CMK (cell line): ENCODE measurements around the gene TBCEL.
"Not testable (repeated sequence)": the region's sequence is repeated elsewhere in the genome, so short reads cannot be mapped to it uniquely, and the experiment has no call there.

Experiments used
- DNase-seq: peaks from one replicate; pipeline ENCODE4 v3.0.0-alpha.2; 2010; ENCODE audit warnings: low read depth

TBCEL gene

DNA sequence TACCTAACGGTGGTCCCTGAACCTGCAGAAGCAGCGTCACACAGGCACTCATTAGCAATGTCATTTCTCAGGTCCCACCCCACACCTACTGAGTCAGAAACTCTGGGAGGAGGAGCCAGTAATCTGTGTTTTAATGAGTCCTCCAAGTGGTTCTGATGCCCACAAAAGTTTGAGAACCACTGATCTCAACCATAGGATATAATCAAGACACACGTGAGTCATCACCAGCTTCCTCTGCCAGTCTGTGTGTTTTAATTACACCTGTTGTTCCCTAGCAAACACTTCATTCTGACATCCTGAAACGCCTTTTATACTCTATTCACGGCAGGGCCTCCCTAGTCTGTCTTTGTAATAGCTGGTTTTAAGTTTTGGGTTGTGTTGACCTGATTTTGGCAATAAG, 82.9 kb downstream of the TBCEL start:
- DNase-seq = no peak

- DNase-seq = no peak
Observed at GRCh38 chr11:121108413-121108812, 84.5 kb downstream of the TBCEL start.

GRCh38 chr11:121109471-121109870, 85.6 kb downstream of the TBCEL start:
- no peak for DNase-seq

DNA sequence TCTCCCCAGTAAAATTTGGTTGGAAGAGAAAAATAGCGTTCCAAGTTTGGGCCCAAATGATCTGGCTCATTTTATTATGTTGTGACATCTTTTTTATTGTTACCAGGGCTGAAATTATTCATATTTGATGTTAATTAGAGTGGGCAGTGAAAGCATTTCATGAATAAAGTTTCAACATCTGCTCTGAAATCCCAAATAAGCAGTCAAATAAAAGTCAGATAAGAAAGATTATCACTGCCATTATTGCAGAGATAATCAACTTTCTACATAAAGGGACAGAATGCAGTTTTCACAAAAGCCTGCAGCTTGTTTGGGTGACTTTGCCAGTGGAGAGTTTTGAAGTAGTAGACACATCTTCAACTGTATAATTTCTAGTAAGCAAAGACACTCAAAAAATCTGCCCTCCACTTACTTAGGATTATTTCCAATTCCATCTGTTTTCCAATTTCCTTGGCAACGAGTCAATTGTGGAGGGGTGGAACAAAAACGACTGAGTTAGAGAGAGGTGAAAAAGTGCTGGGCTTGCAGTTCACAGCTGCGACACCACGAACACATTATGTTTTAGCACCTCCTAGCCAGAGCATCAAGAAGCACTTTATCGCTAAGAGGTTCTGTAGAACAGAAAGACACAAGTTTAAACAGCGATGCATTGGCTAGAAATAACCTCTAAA, 86.1 kb downstream of the TBCEL start:
- no peak for DNase-seq

GRCh38 chr11:121110871-121111724, 87.2 kb downstream of the TBCEL start:
- DNase-seq = no peak

DNA sequence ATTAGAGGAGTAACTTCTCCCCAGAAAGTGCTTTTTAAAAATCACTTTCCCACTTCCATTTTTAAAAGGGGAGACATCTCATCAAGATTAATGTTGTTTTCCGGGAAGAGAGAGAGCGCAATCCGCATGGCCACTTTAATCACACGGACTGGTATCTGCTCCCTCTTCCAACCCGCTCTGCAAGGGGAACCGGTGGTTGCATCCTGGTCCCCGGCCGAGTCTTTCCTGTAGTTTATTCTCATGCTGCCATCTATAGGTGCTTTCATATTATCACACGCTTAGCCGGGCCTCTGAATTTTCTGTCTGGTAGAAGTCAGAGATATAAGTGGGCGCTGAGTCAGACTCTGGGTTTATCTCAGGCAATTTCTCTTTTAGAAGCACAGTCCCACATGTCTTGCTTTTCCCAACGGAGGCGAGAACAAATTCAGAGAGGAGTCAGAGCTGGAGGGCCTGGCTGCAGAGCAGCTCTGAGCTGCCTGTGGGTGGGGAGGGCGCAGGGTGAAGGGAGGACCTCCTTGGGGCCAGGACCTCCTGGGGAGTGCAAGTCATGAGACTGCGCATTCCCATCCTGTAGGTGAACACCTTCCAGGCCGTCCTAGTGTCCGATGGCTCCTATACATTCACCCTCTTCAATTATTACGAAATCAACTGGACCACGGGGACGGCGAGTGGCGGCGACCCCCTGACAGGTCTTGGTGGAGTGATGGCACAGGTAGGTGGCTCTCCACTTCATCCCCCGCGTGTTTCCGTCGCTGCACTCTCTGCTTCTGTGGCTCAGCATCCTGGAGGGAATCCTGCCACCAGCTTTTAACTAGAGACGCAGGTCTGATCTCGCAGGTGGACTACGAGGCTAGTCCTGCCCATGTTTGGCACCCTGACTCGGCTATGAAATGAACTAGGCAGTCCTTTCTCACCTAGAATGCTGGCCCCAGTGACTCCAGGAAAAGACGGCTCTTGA, 88.9 kb downstream of the TBCEL start:
- DNase-seq = peak; percentile 17

DNA sequence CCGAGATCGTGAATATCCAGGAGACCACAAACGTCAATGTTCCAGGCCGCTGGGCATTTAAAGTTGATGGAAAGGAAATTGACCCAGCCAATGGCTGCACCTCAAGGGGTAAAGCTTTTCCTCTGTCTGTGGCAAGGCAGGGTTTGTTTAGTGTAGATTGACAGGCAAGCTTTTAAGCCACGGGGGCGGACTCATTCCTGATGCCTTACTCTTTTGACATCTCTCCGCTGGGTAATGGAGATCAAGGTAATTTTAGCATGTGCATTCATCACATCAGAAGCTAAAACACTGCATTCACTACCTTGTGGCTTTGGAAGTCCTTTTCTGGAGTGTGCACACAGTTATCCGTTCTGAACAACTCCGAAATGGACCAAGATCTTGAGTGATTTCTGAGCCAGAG, 89.7 kb downstream of the TBCEL start:
- no peak for DNase-seq

- not testable (repeated sequence) for DNase-seq
Observed at GRCh38 chr11:121115024-121115423, 91.1 kb downstream of the TBCEL start.

GRCh38 chr11:121117788-121118187, 93.9 kb downstream of the TBCEL start:
- DNase-seq = no peak

DNA sequence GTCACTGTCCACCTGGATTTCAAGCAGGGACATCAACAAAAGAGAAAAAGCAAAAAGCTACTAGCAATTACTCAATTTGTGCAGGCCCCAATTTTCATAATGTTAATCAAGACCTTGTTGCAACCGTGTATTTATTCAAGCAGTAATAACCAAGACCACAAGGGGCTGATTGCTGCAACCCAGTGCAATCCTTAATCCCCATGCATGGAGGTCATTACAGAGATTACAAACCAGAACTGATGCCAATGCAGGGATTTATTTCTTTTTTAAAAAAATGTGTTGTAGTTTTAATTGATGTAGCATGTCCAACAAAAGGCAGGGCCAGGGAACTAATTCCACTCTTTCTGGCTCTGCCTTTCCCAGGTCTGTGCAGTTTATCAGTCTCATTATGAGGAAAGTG, 95.5 kb downstream of the TBCEL start:
- DNase-seq = no peak

DNA sequence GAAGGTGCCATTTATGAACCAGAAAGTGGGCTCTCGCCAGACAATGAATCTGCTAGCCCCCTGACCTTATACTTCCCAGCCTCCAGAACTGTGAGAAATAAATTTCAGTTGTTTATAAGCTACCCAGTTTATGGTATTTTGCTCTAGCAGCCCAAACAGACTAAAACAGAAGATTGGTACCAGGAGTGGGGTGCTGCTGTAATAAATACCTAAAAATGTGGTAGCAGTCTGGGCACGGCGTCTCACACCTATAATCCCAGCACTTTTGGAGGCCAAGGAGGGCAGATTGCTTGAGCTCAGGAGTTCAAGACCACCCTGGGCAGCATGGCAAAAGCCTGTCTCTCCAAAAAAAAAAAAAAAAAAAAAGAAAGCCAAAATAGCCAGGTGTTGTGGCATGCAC, 98.4 kb downstream of the TBCEL start:
- DNase-seq = no peak

DNA sequence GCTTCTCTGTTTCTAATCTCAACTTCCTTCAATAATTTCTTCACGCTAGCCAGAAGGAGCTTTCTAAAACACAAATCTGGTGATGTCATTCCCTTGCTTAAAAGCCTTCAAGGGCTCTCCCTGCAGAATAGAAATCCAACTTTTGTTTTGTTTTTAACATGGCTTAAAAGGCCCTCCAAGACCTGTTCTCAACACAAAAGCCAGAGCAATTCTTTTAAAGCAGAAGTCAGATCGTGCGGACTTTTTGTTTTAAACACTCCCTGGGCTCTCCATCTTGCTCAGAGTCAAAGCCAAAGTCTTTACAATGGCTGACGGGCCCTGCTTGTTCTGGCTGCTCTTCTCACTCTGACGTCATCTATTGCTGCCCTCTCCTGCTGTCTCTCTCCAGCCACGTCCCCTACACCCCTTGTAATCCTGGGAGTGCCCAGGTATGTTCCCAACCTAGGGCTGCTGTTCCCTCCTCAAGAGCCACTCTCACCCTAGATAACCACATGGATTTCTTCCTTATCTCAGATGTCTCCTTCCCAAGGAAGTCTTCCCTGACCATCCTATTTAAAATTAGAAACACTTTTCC, 99.7 kb downstream of the TBCEL start:
- DNase-seq = no peak

- no peak for DNase-seq
Observed at GRCh38 chr11:121127809-121128208, 103.9 kb downstream of the TBCEL start.

GRCh38 chr11:121129362-121130340, 105.7 kb downstream of the TBCEL start:
- no peak for DNase-seq

DNA sequence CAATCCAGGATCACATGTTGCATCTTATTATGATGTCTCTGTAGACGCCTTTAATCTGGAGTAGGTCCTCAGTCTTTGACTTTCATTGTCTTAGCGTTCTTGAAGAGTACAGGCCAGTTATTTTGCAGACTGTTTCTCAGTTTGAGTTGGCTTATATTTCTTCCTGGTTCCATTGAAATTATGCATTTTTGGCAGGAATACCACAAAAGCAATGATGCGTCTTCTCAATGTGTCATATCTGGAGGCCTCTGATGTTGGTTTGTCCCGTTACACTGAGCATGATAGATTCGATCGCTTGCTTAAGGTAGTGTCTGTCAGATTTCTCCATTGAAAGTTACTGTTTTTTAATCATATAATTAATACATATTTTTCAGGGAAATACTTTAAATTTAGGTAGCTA, 107.8 kb downstream of the TBCEL start:
- no peak for DNase-seq

DNA sequence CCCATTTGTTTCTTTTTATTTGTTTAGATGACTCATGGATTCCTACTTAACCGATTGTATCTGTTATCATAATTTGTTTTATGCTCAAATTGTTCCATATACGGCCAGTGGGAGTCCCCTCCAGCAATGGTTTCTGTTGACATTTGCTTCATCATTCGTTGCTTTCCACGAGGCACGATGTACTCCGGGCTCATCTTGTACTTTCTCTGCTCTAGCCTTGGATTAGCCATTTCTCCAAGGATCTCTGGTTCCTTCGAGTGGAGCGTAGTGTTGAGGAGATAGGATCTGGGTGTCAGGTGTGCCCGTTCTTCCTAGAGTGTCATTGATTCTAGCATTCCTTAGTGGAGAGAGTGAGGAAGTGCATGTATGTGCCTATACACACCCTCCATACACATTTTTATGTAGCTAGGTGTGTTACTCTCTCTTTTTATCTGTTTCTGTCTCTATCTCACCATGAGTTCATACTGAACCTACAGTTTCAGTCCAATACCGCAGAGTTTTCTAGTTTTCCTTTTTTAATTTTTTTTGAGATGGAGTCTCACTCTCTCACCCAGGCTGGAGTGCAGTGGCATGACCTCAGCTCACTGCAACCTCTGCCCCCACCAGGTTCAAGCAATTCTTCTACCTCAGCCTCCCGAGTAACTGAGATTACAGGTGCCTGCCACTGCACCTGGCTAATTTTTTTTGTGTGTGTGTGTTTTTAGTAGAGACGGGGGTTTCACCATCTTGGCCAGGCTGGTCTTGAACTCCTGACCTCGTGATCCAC, 108.5 kb downstream of the TBCEL start:
- DNase-seq = no peak

DNA sequence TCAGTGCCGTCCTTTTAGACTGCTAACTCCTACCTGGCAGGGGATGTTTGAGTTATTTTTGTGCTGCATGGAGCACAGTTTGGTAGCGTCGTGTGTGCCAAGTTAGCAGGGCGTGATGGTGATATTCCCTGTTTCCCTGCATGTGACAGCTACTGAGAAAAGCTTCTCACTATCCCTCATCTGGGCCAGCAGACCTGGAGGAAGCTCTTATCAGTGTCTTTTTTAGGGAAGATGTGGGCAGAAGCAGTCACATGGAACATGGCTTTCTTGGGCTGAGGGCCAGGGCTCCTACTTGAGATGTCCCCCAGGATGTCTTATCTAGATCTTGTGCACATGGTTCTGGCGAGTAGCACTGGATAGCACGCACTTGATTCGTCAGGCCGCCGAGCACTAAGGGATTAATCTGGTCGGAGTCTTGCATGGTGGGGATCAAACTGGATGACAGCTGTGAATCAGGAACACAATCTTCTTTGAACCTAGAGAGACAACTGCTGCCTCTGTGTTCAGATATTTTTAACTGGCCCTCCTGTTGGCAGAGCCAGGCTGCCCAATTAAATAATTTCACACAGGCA, 110.9 kb downstream of the TBCEL start:
- peak; percentile 20 for DNase-seq

DNA sequence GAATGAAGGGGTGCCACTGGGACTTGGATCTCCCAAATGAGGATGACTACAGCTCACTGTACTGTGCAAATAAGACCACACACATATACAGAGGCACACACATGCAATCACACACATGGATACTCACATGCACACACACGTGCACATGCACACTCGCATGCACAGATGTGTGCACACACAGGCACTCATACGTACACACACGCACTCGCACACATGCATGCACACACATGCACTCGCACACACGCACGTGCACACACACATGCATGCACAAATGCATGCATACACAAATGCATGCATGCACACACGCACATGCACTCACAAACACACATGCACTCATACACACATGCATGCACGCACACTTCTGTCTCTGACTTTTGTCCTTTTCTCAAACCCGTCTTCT, 113.1 kb downstream of the TBCEL start:
- no peak for DNase-seq

GRCh38 chr11:121138259-121138658, 114.4 kb downstream of the TBCEL start:
- DNase-seq = no peak

GRCh38 chr11:121140369-121140768, 116.5 kb downstream of the TBCEL start:
- DNase-seq = no peak
